Measurements from ENCODE around the gene TESMIN.

The TESMIN gene

GRCh38 chr11:68674461-68674860 lies 76.9 kb downstream of the TESMIN start:
- no peak for TF ChIP-seq CTCF (IDR thresholded peaks at IDR 0.05; ENCODE audit: low read depth, low read length)
- H3K4me3 ChIP-seq (replicated peaks in 1 of 2; ENCODE audit: low read depth in 2 of 2, low read length in 2 of 2) = no peak overlapping the region
- DNase-seq (ENCODE audit: low read depth in 2 of 2) = no peak

- H3K4me3 ChIP-seq (replicated peaks in 1 of 2; ENCODE audit: low read depth in 2 of 2, low read length in 2 of 2) = no peak overlapping the region
Observed at GRCh38 chr11:68673991-68674390, 77.3 kb downstream of the TESMIN start.

GRCh38 chr11:68673306-68673945 lies 77.9 kb downstream of the TESMIN start:
- no peak overlapping the region for H3K4me3 ChIP-seq (replicated peaks in 1 of 2; ENCODE audit: low read depth in 2 of 2, low read length in 2 of 2)
- DNase-seq (ENCODE audit: low read depth in 2 of 2) = peak in 1 of 2 donors; percentile 74
- no peak for TF ChIP-seq CTCF (IDR thresholded peaks at IDR 0.05; ENCODE audit: low read depth, low read length)

More at GRCh38 chr11:68673991-68674390, 77.3 kb downstream of the TESMIN start:
- no peak for DNase-seq (ENCODE audit: low read depth in 2 of 2)
- no peak for TF ChIP-seq CTCF (IDR thresholded peaks at IDR 0.05; ENCODE audit: low read depth, low read length)

- no peak overlapping the region for H3K4me3 ChIP-seq (replicated peaks in 1 of 2; ENCODE audit: low read depth in 2 of 2, low read length in 2 of 2)
- TF ChIP-seq CTCF (IDR thresholded peaks at IDR 0.05; ENCODE audit: low read depth, low read length) = no peak
- DNase-seq (ENCODE audit: low read depth in 2 of 2) = no peak
Observed at GRCh38 chr11:68670208-68670992, 80.9 kb downstream of the TESMIN start.

- no peak for DNase-seq (ENCODE audit: low read depth in 2 of 2)
Observed at GRCh38 chr11:68669301-68670090, 81.8 kb downstream of the TESMIN start.

More at GRCh38 chr11:68669301-68670090, 81.8 kb downstream of the TESMIN start:
- no peak overlapping the region for H3K4me3 ChIP-seq (replicated peaks in 1 of 2; ENCODE audit: low read depth in 2 of 2, low read length in 2 of 2)
- no peak for TF ChIP-seq CTCF (IDR thresholded peaks at IDR 0.05; ENCODE audit: low read depth, low read length)
